GM19324 (cell line): ENCODE results near the gene NAPA.

ENCODE experiments used
- ATAC-seq: cut with Tn5 transposase; IDR thresholded peaks from one replicate; pipeline ENCODE4 v1.9.1; 2021; ENCODE audit warnings: mild to moderate bottlenecking, moderate library complexity; ENCODE audit not compliant: unreplicated experiment, low FRiP score

The NAPA gene

GRCh38 chr19:47503826-47504150 is 11.1 kb downstream of the NAPA start:
- ATAC-seq = no peak

GRCh38 chr19:47503130-47503825 is 11.6 kb downstream of the NAPA start:
- ATAC-seq = no peak

- ATAC-seq = no peak
These were observed 14.7 kb downstream of the NAPA start for GRCh38 chr19:47499863-47500830.

- ATAC-seq = no peak
These were observed 15.5 kb downstream of the NAPA start for GRCh38 chr19:47499371-47499770.

GRCh38 chr19:47498561-47498960 is 16.3 kb downstream of the NAPA start:
- ATAC-seq = no peak

- no peak for ATAC-seq
These were observed 16.9 kb downstream of the NAPA start for GRCh38 chr19:47497821-47498520.

- ATAC-seq = no peak
These were observed 17.7 kb downstream of the NAPA start for GRCh38 chr19:47497050-47497766.

- ATAC-seq = no peak
These were observed 19.1 kb downstream of the NAPA start for GRCh38 chr19:47495478-47496372.

- ATAC-seq = no peak
These were observed 20.1 kb downstream of the NAPA start for GRCh38 chr19:47494729-47495128.

- ATAC-seq = no peak
These were observed 20.7 kb downstream of the NAPA start for GRCh38 chr19:47494211-47494547.

- no peak for ATAC-seq
These were observed 21.3 kb downstream of the NAPA start for GRCh38 chr19:47493378-47494210.

- no peak for ATAC-seq
These were observed 22.1 kb downstream of the NAPA start for GRCh38 chr19:47492571-47493377.

- ATAC-seq = no peak
These were observed 22.7 kb downstream of the NAPA start for GRCh38 chr19:47492137-47492533.

GRCh38 chr19:47491358-47492136 is 23.3 kb downstream of the NAPA start:
- ATAC-seq = no peak

GRCh38 chr19:47490847-47491246 is 24.0 kb downstream of the NAPA start:
- no peak for ATAC-seq

GRCh38 chr19:47490031-47490430 is 24.8 kb downstream of the NAPA start:
- no peak for ATAC-seq
